ENCODE results near the gene ATP6V0D1.

DNA sequence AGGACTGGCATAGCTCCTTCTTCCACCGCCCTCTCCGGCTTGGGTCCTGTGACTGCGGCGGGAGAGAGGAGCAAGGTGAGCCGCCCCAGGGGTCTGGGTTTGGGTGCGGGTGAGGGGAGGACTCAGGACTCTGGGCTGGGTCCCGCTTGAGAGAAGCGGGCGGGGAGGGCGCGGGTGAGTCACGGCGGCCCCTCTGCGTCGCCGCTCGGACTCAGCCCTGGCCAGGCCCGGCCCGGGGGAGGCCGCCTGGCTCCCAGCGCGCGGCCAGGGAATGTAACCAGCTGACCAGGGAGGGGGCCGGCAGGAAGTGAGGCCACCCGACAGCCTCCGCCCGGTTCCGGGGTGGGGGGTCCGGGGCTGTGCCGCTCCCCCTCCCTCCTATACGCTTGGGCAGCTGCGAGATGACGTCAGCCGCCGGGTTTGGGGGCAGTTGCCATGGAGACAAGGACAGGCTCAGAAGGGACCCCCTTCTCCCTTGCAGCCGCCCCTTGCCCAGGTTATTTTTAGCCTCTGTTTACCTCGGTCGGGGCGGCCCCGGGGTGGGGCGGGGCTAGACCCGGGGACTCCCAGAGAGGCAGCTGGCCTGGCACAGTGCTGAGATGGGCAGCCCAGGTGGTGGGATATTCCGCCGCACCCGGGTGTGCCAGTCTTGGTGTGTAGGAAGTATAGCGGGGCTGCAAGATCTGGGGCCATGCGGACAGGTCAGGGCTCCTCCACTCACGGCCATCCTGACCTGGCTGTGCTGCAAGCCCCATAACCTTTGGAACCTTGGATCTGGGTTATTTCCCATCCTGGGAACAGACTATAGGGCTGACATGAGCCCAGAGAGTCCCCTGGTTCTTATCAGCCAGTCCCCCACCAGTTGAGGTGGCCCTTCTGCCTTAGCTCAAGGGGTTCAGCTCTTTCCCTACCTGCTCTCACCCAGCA, 49.3 kb upstream of the ATP6V0D1 start:
- TF ChIP-seq CTCF (IDR thresholded peaks at IDR 0.05 in 8 of 11, conservative IDR thresholded peaks at IDR 0.05 in 3 of 11) (no peak), POLR2AphosphoS5 (IDR thresholded peaks at IDR 0.05) (peak; percentile 84 to 91 (median 86)), POLR2A (IDR thresholded peaks at IDR 0.05) (peak in 2 of 3 donors; percentile 26 to 60)
